Ishikawa (cell line): Measurements from ENCODE around the gene SAAL1.

ENCODE experiments used
- CEBPB ChIP-seq: IDR thresholded peaks from 2 replicates; pipeline ENCODE4 v1.6.1; 2012
- CREB1 ChIP-seq: IDR thresholded peaks from 2 replicates; pipeline ENCODE4 v1.6.1; 2012; ENCODE audit warnings: low read depth
- EGR1 ChIP-seq: IDR thresholded peaks from 2 replicates; pipeline ENCODE4 v1.6.1; 2012
- EP300 ChIP-seq: IDR thresholded peaks from 2 replicates; pipeline ENCODE4 v1.6.1; 2012; ENCODE audit warnings: borderline replicate concordance
- FOXM1 ChIP-seq: IDR thresholded peaks from 2 replicates; pipeline ENCODE4 v1.6.1; 2012; ENCODE audit warnings: low read depth, borderline replicate concordance
- MAX ChIP-seq: IDR thresholded peaks from 2 replicates; pipeline ENCODE4 v1.6.1; 2012
- NFIC ChIP-seq: IDR thresholded peaks from 2 replicates; pipeline ENCODE4 v1.6.1; 2012
- RAD21 ChIP-seq: IDR thresholded peaks from 2 replicates; pipeline ENCODE4 v1.6.1; 2012; ENCODE audit warnings: low read depth
- TAF1 ChIP-seq: IDR thresholded peaks from 2 replicates; pipeline ENCODE4 v1.6.1; 2012; ENCODE audit warnings: low read depth, mild to moderate bottlenecking
- TCF12 ChIP-seq: IDR thresholded peaks from 2 replicates; pipeline ENCODE4 v1.6.1; 2012; ENCODE audit warnings: low read depth
- TEAD4 ChIP-seq: IDR thresholded peaks from 2 replicates; pipeline ENCODE4 v1.6.1; 2012
- YY1 ChIP-seq: IDR thresholded peaks from 2 replicates; pipeline ENCODE4 v1.6.1; 2012; ENCODE audit warnings: low read depth
- ZBTB7A ChIP-seq: IDR thresholded peaks from 2 replicates; pipeline ENCODE4 v1.6.1; 2012; ENCODE audit warnings: low read depth
- TF ChIP-seq, protein P1 (sequence below): IDR thresholded peaks from 2 replicates; pipeline ENCODE4 v1.6.1; 2012; ENCODE audit warnings: low read depth, mild to moderate bottlenecking
- TF ChIP-seq, protein P2 (sequence below): IDR thresholded peaks from 2 replicates; pipeline ENCODE4 v1.6.1; 2012

The SAAL1 gene

GRCh38 chr11:18115360-18116127, 9.7 kb upstream of the SAAL1 start:
- no peak for TF ChIP-seq NFIC
- TF ChIP-seq CEBPB: no peak
- peak; percentile 88 for TF ChIP-seq RAD21
- 0 out of 2 replicates have a peak, but pooled peaks have one; percentile 36 for TF ChIP-seq MAX

DNA sequence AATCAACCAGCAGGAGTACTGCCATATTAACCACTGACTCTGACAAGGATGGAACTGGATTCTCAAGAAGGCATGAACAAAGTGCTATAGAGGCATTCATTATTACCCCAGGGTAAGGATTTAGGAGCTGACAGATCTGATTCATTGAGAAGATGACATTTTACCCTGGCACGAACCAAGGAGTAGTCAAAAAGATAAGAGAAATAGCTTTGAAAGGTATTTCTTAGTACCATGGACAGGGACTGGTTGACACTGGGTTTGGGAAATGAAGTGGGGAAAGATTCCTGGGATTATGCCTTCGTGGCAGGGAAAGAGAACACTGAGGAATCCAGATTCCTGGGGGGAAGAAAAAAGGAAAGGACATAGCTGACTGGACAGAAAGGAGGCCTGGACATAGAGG, 5.1 kb upstream of the SAAL1 start:
- TF ChIP-seq YY1: no peak
- TF ChIP-seq, protein P1, sequence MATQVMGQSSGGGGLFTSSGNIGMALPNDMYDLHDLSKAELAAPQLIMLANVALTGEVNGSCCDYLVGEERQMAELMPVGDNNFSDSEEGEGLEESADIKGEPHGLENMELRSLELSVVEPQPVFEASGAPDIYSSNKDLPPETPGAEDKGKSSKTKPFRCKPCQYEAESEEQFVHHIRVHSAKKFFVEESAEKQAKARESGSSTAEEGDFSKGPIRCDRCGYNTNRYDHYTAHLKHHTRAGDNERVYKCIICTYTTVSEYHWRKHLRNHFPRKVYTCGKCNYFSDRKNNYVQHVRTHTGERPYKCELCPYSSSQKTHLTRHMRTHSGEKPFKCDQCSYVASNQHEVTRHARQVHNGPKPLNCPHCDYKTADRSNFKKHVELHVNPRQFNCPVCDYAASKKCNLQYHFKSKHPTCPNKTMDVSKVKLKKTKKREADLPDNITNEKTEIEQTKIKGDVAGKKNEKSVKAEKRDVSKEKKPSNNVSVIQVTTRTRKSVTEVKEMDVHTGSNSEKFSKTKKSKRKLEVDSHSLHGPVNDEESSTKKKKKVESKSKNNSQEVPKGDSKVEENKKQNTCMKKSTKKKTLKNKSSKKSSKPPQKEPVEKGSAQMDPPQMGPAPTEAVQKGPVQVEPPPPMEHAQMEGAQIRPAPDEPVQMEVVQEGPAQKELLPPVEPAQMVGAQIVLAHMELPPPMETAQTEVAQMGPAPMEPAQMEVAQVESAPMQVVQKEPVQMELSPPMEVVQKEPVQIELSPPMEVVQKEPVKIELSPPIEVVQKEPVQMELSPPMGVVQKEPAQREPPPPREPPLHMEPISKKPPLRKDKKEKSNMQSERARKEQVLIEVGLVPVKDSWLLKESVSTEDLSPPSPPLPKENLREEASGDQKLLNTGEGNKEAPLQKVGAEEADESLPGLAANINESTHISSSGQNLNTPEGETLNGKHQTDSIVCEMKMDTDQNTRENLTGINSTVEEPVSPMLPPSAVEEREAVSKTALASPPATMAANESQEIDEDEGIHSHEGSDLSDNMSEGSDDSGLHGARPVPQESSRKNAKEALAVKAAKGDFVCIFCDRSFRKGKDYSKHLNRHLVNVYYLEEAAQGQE: peak; percentile 86

DNA sequence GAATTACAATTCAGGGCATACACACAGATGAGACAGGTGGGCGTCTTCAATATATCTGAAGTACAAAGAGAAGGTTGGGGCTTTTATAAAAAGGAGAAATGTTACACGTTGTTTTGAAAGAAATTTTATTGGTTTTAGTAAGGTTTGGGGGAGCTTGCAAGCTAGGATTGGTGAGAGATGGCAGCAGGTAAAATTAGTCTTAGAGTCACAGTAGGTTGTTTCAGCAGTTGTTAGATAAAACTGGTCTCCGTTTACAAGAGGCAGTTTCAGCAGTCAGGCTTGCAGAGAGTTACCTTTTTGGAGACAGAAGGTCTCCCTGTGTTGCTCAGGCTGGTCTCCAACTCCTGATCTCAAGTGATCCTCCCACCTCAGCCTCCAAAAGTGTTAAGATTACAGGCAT, 2.4 kb upstream of the SAAL1 start:
- no peak for TF ChIP-seq ZBTB7A
- no peak for TF ChIP-seq EGR1
- TF ChIP-seq RAD21: no peak
- no peak for TF ChIP-seq TAF1
- TF ChIP-seq TEAD4: no peak
- TF ChIP-seq MAX: no peak
- no peak for TF ChIP-seq CREB1
- TF ChIP-seq FOXM1: no peak
- no peak for TF ChIP-seq NFIC

DNA sequence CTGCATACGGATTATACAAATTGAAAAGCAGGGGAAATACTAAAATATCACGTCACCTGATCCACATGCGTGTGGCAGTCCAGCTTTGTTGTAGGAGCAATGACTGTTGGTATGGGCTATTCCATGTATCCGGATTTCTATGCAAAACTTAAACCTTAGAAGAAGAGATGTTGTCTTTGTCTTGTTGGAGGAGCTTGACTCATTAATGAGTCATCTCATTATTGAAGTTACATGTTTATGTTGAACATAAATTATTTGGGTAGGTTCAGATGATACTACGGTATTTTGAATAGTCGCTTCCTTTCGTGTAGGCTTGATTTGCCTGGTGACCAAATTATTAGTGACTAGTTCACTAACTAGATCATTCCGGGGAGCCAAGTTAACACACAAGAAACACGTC, 806 bp upstream of the SAAL1 start:
- TF ChIP-seq EP300: no peak

DNA sequence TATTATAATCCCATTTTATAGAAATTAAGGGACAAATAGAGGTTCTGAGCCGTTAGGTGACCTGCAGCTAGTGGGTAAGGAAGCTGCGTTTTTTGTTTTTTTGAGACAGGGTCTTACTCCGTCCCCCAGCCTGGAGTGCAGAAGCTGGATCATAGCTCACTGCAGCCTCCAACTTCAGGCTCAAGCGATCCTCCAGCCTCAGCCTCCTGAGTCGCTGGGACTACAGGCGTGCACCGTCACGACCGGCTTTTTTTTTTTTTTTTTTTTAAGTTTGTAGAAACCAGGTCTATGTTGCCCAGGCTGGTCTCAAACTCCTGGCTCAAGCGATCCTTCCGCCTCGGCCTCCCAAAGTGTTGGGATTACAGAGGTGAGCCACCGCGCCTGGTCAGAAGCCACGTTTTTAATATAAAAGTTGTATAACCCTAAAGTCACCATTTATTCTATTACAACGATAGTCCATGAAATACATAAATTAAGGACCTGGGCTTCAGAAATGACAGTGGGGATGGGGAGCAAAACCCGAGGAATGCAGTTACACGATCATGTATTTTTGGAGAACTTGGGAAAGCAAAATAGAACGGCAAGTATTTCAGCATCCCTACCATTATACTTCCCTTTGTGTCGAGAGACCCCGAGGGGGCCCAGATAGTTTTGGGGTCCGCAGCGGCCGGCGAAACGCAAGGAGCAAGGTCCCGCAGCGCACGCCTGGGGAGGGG, 638 bp downstream of the SAAL1 start:
- TF ChIP-seq CREB1 (no peak), RAD21 (no peak), EGR1 (no peak), TAF1 (no peak), TCF12 (no peak), EP300 (no peak), MAX (no peak), CEBPB (no peak), FOXM1 (no peak), TEAD4 (no peak), YY1 (no peak), NFIC (no peak)
- TF ChIP-seq, protein P2, sequence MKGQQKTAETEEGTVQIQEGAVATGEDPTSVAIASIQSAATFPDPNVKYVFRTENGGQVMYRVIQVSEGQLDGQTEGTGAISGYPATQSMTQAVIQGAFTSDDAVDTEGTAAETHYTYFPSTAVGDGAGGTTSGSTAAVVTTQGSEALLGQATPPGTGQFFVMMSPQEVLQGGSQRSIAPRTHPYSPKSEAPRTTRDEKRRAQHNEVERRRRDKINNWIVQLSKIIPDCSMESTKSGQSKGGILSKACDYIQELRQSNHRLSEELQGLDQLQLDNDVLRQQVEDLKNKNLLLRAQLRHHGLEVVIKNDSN: no peak

DNA sequence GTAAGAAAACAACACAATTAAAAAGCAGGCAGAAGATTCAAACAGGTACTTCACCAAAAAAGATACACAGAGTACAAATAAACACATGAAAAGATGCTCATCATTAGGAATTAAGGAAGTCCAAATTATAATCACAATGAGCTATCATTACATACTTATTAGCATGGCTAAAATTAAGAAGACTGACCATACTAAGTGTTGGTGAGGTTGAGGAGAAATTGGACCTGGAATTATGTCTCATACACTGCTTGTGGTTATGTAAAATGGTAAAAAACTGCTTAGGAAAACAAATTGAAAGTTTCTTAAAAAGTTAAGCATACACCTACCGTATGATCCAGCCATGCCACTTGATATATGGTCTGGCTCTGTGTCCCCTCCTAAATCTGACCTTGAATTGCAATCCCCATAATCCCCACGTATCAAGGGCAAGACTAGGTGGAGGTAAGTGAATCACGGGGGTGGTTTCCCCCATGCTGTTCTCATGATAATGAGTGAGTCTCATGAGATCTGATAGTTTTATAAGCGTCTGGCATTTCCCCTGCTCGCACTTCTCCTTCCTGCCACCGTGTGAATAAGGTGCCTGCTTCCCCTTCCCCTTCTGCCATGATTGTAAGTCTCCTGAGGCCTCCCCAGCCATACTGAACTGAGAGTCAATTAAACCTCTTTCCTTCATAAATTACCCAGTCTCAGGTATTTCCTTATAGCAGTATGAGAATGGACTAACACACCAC, 4.8 kb downstream of the SAAL1 start:
- TF ChIP-seq TCF12 (no peak), RAD21 (no peak), TEAD4 (no peak), YY1 (no peak), MAX (no peak), CREB1 (no peak), EGR1 (no peak), EP300 (no peak), CEBPB (no peak), ZBTB7A (no peak), NFIC (no peak), TAF1 (no peak), FOXM1 (no peak)
- TF ChIP-seq, protein P2: no peak
- TF ChIP-seq, protein P1: no peak
